Inflammatory macrophage (primary cell): ENCODE results near the gene SIT1.
"Not testable (repeated sequence)": the region's sequence is repeated elsewhere in the genome, so short reads cannot be mapped to it uniquely, and the experiment has no call there.

Experiments
- DNase-seq, 2 donors: peaks; one replicate each; pipeline ENCODE4 v3.0.0-alpha.2; 2020 to 2022

The SIT1 gene

DNA sequence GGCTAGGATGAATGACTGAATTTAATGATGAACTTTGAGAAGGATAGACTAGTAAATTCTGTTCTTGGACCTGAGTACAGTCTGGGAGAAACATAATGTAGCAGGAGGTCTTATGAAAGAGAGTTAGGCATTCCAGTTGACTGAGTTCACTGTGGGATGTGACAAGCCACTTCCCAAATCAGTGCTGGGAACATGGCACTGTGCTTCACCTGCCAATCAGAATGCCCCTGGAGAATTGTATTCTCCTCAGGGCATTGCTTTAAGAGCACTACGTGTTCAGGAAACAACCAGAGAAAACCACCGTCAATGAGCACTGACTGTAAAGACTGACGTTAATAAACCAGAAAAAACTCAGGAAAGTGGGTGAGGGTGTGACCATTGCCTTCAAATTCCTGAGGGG lies 8.6 kb upstream of the SIT1 start:
- DNase-seq, result no peak

DNA sequence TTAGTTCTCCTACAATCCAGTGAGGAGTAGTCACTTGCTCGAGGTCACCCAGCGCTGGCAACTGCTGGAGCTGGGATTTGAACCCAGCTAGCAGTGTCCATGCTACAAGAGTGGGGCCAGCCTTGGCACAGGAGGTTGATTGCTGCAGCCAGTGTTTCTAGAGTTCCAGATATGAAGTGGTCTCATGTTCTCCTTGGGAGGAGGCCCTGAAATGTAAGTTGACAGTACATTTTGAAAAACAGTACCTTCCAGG lies 8.2 kb upstream of the SIT1 start:
- DNase-seq, result peak; percentile 23 to 39

DNA sequence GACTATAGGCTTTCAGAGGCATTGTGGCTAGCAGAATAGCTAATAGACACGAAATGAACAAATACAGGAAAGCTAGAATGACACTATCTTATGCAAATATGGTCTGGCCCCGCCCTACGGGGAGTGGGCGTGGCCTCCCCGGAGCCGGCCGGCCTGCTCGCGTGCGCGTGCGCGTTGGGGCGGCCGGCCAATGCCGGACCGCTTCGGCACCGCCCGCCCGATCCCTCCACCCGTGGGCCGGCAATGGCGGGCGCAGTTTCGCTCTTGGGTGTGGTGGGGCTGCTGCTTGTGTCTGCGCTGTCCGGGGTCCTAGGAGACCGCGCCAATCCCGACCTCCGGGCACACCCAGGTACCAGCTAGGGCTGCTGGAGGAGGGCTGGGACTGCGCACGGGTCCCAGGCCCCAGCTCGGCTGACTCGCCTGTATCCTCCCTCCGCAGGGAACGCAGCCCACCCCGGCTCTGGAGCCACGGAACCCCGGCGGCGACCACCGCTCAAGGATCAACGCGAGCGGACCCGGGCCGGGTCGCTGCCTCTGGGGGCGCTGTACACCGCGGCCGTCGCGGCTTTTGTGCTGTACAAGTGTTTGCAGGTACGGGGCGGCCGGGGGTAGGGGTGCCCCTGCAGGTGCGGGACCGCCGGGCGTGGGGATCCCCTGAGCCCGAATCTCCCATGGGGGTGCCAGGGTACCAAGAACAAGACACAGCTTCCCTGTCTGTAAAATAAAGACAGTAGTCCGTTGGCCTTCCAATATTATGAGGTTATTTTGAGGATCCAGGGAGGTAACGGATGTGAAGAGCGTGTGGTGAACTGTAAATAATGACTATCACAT lies 7.6 kb upstream of the SIT1 start, which contains the start of gene CCDC107:
Gene CCDC107, plus strand, starts transcription at position 156 of the 831 bp plus-strand sequence. Its CDS starts 88 bp downstream, at position 244.
- peak; percentile 87 to 92 for DNase-seq

DNA sequence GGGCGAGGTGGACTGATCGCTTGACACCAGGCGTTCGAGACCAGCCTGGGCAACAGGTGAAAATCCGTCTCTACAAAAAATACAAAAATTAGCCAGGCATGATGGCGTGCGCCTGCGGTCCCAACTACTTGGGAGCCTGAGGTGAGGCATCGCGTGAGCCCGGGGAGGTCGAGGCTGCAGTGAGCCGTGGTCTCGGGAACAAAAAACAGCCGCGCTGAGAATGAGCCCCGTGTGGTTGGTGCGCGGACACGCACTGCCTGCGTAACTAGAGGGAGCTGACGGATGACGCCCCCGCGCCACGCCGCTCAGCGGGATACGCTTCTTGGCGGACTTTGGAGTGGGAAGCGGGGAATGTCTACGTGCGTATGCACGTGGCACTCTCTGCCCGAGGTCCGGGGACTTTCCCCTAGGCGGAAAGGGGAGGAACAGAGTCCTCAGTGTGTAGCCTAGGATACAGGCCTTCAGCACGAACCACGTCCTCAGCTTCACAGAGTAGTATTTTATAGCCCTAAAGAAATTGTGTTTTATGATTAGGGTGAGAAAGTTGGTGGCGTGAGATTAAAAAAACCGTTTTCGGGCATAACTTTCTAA lies 6.9 kb upstream of the SIT1 start, which contains the start of gene RMRP:
Gene RMRP, minus strand, starts transcription at position 474 of the 591 bp plus-strand sequence.
- DNase-seq, result peak; percentile 99 to 100

DNA sequence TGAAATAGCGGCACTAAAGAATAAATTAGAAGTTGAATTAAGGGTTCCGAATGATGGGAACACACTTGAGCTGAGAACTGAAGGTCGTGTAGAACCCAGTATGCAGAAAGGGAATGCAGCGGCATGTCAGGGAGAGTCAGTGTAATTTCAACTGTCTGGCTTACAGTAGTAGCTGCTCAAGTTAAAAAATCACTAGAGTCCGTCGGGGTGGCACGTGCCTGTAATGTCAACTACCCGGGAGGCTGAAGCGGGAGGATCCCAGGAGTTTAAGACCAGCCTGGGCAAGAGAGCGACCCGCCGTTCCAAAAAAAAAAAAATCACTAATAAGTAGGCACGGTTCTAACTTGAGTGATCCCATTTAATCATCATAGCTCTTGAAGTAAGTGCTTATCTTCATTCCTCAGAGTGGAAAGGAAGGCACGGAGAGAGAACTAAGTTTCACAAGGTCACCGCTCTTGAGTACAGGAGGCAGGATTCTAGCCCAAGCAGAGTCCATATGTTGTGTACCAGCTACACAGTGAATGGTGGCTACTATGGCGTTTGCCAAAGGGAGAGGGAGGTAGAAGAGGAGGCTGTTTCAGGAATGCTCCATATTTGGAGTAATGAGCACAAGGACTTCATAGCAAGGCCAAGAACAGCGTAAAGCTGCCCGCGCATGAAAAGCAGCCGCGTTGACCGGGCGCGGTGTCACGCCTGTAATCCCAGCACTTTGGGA lies 6.3 kb upstream of the SIT1 start:
- no peak for DNase-seq

DNA sequence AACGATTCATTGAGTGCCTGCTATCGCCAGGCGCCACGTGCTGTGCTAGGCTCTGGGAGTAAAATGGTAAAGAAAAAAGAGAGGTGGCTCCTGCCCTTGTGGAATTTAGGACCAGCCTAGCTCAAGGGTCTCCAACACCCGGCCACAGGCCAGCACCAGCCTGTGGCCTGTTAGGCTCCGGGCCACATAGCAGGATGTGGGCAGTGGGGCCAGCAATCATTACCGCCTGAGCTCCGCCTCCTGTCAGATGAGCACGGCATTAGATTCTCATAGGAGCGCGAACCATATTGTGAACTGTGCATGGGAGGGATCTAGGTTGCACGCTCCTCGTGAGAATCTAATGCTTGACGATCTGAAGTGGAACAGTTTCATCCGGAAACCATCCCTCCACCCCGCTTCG lies 5.6 kb upstream of the SIT1 start:
- DNase-seq, result no peak

DNA sequence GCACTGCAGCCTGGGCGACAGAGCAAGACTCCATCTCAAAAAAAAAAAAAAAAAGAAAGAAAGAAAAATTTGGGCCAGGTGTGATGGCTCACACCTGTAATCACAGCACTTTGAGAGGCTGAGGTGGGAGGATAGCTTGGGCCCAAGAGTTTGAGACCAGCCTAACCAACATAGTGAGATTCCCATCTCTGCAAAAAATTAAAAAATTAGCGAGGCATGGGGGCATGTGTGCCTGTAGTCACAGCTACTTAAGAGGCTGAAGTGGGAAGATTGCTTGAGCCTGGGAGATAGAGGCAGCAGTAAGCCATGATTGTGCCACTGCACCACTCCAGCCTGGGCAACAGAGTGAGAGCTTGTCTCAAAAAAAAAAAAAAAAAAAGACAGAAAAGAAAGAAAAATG lies 2.9 kb upstream of the SIT1 start:
- no peak for DNase-seq

DNA sequence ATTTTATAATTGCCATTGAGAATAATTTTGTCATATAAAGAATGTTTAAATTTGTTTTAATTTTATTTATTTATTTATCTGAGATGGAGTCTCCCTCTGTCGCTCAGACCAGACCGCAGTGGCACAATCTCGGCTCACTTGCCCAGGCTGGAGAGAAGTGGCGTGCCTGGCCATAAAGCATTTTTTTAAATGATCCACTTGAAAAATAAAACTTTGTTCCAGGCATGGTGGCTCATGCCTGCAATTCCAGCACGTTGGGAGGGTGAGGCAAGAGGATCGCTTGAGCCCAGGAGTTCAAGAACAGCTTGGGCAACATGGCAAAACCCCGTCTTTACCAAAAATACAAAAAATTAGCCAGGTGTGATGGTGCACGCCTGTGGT lies 2.1 kb upstream of the SIT1 start:
- DNase-seq, result no peak

DNA sequence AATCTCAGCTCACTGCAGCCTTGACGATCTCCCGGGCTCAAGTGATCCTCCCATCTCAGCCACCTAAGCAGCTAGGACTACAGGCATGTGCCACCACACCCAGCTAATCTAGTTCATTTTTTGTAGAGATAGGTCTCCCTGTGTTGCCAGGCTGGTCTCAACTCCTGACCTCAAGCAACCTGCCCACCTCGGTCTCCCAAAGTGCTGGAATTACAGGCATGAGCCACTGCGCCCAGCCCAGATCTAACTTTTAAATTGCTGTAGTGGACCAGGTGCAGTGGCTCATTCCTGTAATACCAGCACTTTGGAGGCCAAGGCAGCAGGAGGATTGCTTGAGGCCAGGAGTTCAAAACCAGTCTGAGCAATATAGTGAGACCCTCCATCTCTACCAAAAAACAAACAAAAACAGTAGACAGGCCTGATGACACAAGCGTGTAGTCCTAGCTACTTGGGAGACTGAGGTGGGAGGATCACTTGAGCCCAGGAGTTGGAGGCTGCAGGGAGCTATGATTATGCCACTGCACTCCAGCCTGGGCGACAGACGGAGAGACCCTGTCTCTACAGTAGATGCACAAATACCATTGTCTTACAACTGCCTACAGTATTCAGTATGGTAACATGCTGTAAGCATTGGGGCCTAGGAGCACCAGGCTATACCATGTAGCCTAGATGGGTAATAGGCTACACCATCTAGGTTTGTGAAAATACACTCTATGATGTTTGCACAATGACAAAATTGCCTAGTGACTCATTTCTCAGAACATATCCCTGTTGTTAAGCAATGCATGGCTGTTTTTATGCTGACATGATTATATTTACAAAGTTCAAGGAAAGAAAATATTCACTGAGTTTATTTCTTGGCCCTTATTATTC lies 1.5 kb upstream of the SIT1 start:
- DNase-seq, result peak; percentile 71 to 86

DNA sequence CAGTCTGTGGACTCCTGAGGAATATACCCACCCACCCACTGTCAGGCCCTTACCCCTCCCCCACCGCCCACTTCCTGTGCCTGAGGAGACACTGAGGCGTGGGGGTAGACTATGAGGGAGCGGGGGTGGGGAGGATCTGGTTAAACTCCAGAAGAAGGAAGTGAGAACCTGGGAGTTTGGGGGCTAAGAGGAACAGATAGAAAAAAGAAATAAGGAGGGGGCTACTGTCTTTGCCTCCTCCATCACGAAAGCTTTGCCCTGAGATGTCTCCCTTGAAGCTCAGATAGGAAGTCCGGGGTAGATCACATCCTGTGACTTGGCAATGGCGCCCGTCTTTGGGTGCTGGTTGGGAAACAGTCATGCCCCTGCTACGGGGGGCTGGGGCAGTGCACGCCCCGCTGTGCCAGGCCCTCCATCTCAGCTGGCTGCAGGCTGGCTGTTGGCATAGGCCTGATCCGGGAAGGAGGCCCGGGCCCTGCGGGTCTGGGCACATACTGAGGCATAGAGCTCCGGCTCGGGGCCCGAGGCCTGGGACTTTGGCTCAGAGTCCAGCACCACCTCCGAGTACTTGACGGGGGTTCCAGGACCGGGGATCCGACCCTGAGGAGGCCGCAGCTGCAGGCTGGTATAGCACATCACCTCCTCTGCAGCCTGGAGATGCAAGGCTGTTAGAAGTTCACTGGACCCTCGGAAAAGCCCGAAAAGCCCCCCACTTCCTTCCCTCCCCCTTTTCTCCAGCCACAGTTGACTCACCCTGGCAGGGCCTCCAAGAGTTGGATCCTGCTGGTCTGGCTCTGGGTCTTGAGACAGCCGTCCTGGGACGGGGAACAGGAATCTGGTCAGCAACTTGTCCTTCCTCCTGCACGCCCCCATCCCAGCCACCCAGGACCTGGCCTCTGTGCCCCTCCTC lies 1.0 kb downstream of the SIT1 start:
- peak; percentile 52 to 79 for DNase-seq

DNA sequence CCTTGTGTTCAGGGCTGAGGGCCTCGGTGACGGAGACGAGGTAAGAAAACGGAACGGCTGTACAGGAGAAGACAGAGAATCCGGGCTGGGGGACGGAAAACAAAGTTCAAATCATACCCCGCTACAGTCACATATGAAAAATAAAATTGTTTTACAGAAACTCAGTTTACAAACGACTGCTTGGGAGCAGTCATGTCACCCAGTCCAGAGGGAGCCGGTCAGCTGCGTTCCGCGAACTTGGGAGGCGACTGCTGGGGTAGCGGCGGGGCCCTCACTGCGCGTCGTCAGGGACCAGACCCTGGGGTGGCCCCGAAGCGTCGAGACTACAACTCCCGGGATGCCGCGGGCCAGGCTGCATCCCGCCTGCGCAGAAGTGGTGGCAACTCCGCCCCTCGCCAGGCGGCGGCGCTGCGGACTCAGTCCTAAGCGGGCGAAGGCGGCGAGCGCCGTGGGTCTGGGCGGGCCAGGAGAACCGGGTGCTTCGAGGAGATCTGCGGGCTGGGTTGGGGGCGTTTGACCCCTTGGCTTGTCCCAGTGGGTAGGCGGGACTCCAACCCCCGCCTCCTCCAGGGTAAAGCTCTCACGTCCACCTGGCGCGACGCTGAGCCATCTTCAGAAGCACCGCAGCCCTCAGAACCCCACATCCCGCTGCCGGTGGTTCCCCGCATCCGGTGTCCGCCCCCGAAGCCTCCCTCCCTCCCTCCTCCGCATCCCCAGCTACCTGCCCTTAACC lies 4.0 kb downstream of the SIT1 start:
- DNase-seq, result peak; percentile 92 to 94

DNA sequence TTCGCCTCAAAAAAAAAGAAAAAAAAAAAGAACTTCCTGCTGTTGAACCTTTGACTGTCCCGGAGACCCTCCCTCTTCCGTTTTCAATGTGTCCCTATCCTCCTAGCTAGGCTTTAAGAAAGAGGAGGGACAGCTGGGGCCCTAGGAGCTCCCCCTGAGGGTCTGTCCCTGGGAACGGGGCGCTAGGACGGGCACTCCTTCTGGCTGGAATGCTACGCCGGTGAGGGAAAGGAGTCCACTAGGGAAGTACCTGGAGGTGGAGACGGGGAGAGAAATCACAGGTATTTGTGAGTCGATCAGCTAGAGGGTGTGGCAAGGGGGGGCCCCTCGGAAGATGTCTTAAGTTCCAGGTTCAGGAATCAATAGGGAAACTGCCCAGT lies 4.6 kb downstream of the SIT1 start:
- no peak for DNase-seq

DNA sequence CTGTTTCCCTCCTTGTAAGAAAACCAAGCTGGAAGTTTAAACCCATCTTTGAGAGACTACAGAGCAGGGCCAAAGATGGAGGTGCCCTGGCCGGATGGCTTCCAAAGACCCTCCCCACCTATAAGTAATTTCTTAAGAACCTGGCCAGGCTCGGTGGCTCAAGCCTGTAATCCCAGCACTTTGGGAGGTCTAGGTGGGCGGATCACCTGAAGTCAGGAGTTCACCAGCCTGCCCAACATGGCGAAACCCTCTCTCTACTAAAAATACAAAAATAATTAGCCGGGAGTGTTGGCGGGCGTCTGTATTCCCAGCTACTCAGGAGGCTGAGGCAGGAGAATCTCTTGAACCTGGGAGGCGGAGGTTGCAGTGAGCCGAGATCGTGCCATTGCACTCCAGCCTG lies 5.0 kb downstream of the SIT1 start:
- not testable (repeated sequence) for DNase-seq

DNA sequence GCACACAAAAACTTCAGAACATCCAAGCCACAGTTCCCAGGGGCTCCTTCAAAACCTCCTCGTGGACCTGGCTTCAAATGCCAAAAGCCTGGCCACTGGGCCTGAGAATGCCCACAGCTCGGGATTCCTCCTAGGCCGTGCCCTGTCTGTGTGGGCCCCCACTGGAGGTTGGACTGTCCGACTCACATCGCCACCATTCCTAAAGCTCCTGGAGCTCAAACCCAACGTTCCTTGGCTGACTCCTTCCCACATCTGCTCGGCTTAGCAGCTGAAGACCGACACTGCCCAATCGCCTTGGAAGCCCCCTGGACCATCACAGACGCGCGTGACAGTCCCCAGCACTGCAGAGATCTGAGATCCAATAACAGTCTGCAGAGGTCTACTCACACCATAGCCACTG lies 7.7 kb downstream of the SIT1 start:
- no peak for DNase-seq

DNA sequence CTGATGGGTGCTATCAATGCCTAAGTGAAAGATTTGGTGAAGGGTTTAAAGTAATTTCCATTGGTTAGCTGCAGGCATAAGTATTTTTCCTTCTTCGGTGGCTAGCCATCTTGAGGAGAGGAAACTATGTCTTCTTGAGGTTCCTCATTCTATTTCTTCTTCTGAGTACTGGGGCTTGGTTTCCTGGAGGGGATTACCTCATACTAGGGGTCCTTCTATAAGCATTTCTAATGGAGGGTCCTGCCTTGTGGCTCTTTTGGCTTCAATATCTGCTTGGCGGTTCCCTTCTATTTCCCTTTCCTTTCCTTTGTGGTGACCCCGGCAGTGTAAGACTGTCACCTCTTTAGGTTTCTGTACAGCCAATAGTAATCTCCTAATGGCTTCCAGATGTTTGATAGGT lies 9.3 kb downstream of the SIT1 start:
- peak; percentile 0 to 29 for DNase-seq

DNA sequence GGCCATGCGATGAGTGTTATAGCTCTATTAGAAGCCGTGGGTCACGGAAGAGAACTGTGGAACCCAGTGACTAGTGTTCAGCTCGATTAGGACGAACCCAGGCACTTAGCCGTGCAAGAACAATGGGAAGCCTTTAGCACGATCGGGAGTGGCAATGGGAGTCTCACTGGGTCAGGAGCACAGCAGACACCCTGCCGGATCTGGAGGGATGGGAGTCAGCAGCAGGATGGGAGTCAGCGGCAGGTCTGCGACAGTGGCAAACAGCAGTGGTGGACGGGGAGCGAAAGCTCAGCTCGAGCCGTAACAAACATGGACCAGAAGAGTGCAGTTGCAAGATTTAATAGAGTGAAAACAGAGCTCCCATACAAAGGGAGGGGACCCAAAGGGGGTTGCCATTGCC lies 10.3 kb downstream of the SIT1 start:
- not testable (repeated sequence) for DNase-seq

DNA sequence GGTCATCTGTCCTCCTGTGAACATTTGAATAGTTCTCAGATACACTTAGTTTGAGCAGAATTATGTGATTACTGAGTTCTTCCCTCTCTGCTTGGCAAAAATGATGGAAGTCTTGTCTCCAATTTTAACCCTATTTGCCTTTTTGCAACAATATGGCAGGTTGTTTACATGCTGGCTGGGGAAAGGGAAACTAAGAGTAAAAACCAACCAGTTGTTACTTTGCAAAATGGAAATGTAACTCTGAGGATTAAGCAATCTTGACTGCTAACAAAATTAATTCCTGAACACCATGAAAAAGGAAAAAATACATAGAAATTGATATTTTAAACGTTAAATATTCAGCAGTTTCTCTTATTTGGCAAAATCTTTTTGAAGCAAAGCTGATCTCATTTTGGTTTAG lies 11.1 kb downstream of the SIT1 start:
- DNase-seq, result no peak

DNA sequence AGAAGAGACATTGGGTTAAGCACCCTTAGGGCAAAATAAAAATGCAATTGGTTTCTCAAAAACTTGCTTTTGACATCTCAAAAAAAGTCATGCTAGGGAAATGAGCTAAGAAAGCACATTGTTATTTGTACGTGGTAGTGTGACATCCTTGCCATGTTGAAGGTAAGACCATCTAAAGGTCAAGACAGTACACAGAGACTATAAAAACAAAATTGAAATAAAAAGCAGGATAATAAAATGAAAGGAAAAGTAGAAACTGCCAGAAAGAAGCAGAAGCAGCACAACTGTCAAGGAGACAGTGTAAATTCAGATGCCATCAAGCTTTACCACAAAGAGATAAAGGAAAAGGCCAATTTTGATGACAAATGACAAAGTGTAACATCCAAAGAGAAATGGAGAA lies 11.5 kb downstream of the SIT1 start:
- DNase-seq, result not testable (repeated sequence)

DNA sequence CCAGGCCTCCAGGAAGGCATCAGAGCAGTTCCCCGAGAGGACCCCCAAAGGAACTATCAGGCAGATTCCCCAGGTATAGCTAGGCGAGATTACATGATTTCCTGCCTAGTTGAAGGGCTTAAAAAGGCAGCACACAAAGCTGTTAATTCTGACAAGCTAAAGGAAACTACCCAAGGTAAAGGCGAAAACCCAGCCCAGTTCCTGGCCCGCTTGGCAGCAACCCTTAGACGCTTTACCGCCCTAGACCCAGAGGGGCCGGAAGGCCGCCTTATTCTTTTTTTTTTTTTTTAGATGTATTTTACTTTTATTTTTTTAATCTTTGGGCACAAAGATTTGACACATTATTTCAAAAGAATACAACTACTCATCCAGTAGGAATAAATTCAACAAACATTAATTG lies 12.0 kb downstream of the SIT1 start:
- DNase-seq, result peak in 1 of 2 donors; percentile 0

DNA sequence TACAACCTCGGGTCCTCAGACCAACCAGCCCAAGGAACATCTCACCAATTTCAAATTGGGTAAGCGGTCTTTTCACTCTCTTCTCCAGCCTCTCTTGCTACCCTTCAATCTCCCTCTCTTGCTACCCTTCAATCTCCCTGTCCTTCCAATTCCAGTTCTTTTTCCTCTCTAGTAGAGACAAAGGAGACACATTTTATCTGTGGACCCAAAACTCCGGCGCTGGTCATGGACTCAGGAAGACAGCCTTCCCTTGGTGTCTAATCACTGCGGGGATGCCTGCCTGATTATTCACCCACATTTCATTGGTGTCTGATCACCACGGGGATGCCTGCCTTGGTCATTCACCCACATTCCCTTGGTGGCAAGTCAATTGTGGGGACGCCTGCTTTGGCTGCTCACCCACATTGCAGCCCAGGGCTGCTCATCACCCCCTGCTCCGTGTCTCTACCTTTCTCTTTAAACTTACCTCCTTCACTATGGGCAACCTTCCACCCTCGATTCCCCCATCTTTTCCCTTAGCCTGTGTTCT lies 13.2 kb downstream of the SIT1 start:
- DNase-seq, result not testable (repeated sequence)

DNA sequence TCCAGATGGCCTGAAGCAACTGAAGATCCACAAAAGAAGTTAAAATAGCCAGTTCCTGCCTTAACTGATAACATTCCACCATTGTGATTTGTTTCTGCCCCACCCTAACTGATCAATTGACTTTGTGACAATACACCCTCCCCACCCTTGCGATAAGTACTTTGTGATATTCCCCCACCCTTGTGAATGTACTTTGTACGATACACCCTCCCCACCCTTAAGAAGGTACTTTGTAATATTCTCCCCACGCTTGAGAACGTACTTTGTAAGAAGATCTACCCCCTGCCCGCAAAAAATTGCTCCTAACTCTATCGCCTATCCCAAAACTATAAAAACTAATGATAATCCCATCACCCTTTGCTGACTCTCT lies 13.9 kb downstream of the SIT1 start:
- not testable (repeated sequence) for DNase-seq
